Prostate gland (tissue), 2 donors: ENCODE data around the gene ATP9B. TPM values are rescaled to one million over a fixed set of nuclear protein-coding genes. Genes with fewer than 3 reads are reported as not detected.

ENCODE experiments used
- DNase-seq: peaks from one replicate; pipeline ENCODE4 v3.0.0-alpha.2; 2019; ENCODE audit warnings: low spot score
- H3K27ac ChIP-seq, 2 donors: fragments of 200-600 bp; sonication (generic); 2 replicates each; pipeline ENCODE4 v1.5.1; 2017 to 2019
- H3K27me3 ChIP-seq: fragments of 200-600 bp; sonication (generic); replicated peaks from 2 replicates; pipeline ENCODE4 v1.5.1; 2019; ENCODE audit not compliant: insufficient read depth
- H3K36me3 ChIP-seq, 2 donors: fragments of 200-600 bp; sonication (generic); 1 replicate in 1 of 2; 2 replicates in 1 of 2; pipeline versions ENCODE4 v1.5.1 to v1.8.1; 2017 to 2019
- H3K4me1 ChIP-seq: fragments of 200-600 bp; sonication (generic); replicated peaks from 2 replicates; pipeline ENCODE4 v1.5.1; 2019
- H3K4me3 ChIP-seq, 2 donors: fragments of 200-600 bp; sonication (generic); 2 replicates each; pipeline ENCODE4 v1.5.1; 2017 to 2019
- H3K9me3 ChIP-seq: fragments of 200-600 bp; sonication (generic); 2 replicates; pipeline ENCODE4 v1.5.1; 2017
- CTCF ChIP-seq, 4 experiments: fragments of 200-600 bp in 2 of 4; fragments of 450-650 bp in 2 of 4; sonication (generic) in 2 of 4; IDR thresholded peaks; 1 replicate in 3 of 4; 2 replicates in 1 of 4; pipeline ENCODE4 v1.5.1; 2016 to 2019; ENCODE audit warnings: antibody characterized with exemption in 4 of 4, mild to moderate bottlenecking in 2 of 4, moderate library complexity in 2 of 4
- POLR2A ChIP-seq: fragments of 450-650 bp; IDR thresholded peaks from one replicate; pipeline ENCODE4 v1.6.1; 2016; ENCODE audit warnings: antibody characterized with exemption, mild to moderate bottlenecking
- POLR2AphosphoS5 ChIP-seq: sonication (generic); formaldehyde crosslinking; IDR thresholded peaks from one replicate; pipeline ENCODE4 v1.6.1; 2017; ENCODE audit warnings: antibody characterized with exemption
- WGBS: methylation state at CpG from one replicate; pipeline ENCODE4 v1.1.5; 2018; 5-methylcytosine and 5-hydroxymethylcytosine counted together
- intact Hi-C: fragments of 100-400 bp; cut with DNase I; formaldehyde crosslinking; loops from one replicate; pipeline ENCODE4 v1.14.2; 2022
- total RNA-seq, 2 donors: library from RNA; depleted of rRNA; stranded (reverse); fragments of >200 nt; gene quantifications; one replicate each; pipeline ENCODE4 v1.1.0, GENCODE V29; 2016

The ATP9B gene
- total RNA-seq, 2 donors from 2014 or later = 33.8 to 55.6 TPM

DNA sequence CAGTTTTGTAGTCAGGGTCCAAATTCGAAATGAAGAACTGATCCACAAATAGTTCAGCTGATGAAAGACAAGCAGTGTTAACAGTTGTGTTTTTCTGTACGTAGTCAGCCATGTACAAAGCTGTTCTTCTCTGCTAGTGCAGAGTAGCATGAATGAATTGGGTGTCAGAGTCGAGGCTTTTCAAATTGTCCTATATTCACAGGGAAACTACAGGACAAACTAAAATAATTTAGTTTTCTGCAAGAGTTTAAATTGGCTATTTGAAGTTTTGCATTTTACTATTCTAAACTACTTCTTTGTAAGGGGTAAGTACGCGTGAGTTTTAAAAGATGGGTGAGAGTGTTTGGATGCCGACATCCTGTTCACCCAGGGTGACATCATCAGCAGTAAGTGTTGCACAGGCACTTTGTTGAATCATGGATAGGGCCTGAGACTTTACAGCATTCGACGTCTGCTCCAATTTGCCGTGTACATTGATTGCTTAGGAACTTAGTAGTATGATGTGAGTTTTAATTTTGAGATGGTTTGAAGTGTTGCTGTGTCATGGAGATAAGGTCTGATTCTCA, 179.4 kb downstream of the ATP9B start:
- Histone ChIP-seq H3K36me3 (no peaks in the 10 kb centered on the region), H3K27ac (no peak overlapping the region), H3K4me1 (no peaks in the 10 kb centered on the region), H3K27me3 (no peaks in the 10 kb centered on the region), H3K4me3 (no peak overlapping the region), H3K9me3 (no peaks in the 10 kb centered on the region)
- intact Hi-C loops = loop anchor here (10.0 kb wide), 1 partner anchor 1174 kb away; no protein-coding TSS in a partner anchor
- WGBS = 90% methylated on average over 9 of the region's 9 CpGs
- DNase-seq = no peak
- TF ChIP-seq POLR2A = no peak
- TF ChIP-seq POLR2AphosphoS5 = no peak
- no peak for TF ChIP-seq CTCF (IDR thresholded peaks at IDR 0.05)

GRCh38 chr18:79250301-79250981, 181.2 kb downstream of the ATP9B start:
- Histone ChIP-seq H3K27ac (no peak overlapping the region), H3K27me3 (no peaks in the 10 kb centered on the region), H3K9me3 (no peaks in the 10 kb centered on the region), H3K4me1 (no peaks in the 10 kb centered on the region), H3K36me3 (no peaks in the 10 kb centered on the region), H3K4me3 (no peak overlapping the region)
- intact Hi-C loops = no loop called here
- 76% methylated on average over 12 of the region's 12 CpGs for WGBS
- TF ChIP-seq POLR2A = no peak
- TF ChIP-seq CTCF (IDR thresholded peaks at IDR 0.05) = no peak
- TF ChIP-seq POLR2AphosphoS5 = no peak
- no peak for DNase-seq

DNA sequence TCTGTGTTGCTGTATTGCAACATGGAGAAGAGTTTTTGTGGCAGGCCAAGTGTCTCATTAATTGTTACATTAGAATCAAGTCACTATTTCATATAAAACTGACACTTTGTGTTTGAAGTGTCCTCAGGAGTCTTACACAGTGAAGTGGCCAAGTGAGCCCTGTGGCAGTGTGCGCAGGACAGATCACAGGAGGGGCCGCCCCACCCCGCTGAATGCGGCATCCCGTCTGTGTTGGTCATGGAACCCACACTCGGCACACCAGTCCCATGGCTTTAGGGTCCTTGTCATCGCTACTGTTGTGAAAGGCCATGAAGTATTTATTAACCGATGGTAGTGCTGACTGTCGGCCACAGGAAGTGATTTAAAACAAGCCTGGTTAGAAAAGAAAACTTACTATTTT, 181.8 kb downstream of the ATP9B start:
- no peaks in the 10 kb centered on the region for H3K27me3 ChIP-seq
- no peaks in the 10 kb centered on the region for H3K36me3 ChIP-seq
- no peak overlapping the region for H3K4me3 ChIP-seq
- 86% methylated on average over 9 of the region's 9 CpGs for WGBS
- TF ChIP-seq POLR2AphosphoS5 (no peak), POLR2A (no peak), CTCF (IDR thresholded peaks at IDR 0.05) (no peak)
- intact Hi-C loops = no loop called here
- H3K27ac ChIP-seq = no peak overlapping the region
- H3K4me1 ChIP-seq = no peaks in the 10 kb centered on the region
- H3K9me3 ChIP-seq = no peaks in the 10 kb centered on the region
- no peak for DNase-seq

DNA sequence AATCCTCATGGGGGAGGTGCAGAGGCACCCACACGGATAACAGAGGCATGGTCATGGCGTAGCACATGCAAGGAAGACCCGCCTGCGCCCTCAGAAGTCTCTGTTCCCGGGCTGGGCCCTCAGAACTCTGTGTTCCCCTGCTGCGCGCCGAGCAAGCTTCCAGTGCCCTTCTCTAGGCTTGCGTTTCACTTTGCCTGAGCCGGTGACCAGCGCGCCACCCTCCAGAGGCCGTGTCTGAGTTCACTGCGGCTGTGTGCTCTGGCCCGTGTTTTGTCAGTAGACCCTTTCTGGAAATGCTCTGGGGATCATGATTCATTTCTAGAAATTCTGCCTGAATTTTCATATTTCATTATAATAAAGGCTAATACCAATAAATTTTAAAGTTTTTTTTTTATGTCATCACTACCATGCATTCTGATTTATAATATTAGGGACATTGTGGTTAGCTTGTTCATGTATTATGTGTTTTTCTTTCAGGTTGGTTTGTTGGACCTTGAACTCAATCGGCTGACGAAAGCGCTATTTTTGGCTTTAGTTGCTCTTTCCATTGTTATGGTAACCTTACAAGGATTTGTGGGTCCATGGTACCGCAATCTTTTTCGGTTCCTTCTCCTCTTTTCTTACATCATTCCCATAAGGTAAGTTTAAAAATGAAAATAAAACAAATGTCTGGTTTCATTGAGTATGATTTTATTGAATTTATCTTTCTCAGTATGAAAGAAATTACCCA, 183.9 kb downstream of the ATP9B start:
- no peak overlapping the region for H3K27ac ChIP-seq
- no peak overlapping the region for H3K4me3 ChIP-seq
- no peak for DNase-seq
- intact Hi-C loops = no loop called here
- no peaks in the 10 kb centered on the region for H3K4me1 ChIP-seq
- H3K36me3 ChIP-seq = no peaks in the 10 kb centered on the region
- WGBS = 95% methylated on average over 20 of the region's 20 CpGs
- TF ChIP-seq CTCF (IDR thresholded peaks at IDR 0.05) = no peak
- TF ChIP-seq POLR2AphosphoS5 = no peak
- TF ChIP-seq POLR2A = no peak
- H3K27me3 ChIP-seq = no peaks in the 10 kb centered on the region
- H3K9me3 ChIP-seq = no peaks in the 10 kb centered on the region
